Liver (tissue), 9 donors: ENCODE measurements around the gene RALGAPB. TPM values are rescaled to one million over a fixed set of nuclear protein-coding genes. Genes with fewer than 3 reads are reported as not detected.

ENCODE experiments used
- DNase-seq: peaks from one replicate; pipeline ENCODE4 v3.0.0-alpha.2; 2017; ENCODE audit warnings: low spot score
- H3K27ac ChIP-seq, 2 donors: one replicate each; pipeline ENCODE4 v1.7.0; 2013; ENCODE audit warnings: inconsistent platforms in 2 of 2, low read length in 2 of 2, control low read depth in 1 of 2, low read depth in 1 of 2, mild to moderate bottlenecking in 1 of 2
- H3K27me3 ChIP-seq, 4 donors: one replicate each; pipeline versions ENCODE4 v1.6.1 to v1.7.0; 2013; ENCODE audit warnings: low read length in 3 of 4, inconsistent platforms in 1 of 4, mild to moderate bottlenecking in 1 of 4, moderate library complexity in 1 of 4; ENCODE audit not compliant: control insufficient read depth in 4 of 4, insufficient read depth in 4 of 4
- H3K36me3 ChIP-seq, 4 donors: one replicate each; pipeline versions ENCODE4 v1.6.1 to v1.7.0; 2013; ENCODE audit warnings: low read length in 3 of 4, mild to moderate bottlenecking in 3 of 4, low read depth in 1 of 4, moderate library complexity in 1 of 4; ENCODE audit not compliant: control insufficient read depth in 4 of 4, insufficient read depth in 3 of 4
- H3K4me1 ChIP-seq, 4 donors: one replicate each; pipeline versions ENCODE4 v1.6.1 to v1.7.0; 2013; ENCODE audit warnings: low read length in 3 of 4, mild to moderate bottlenecking in 3 of 4, moderate library complexity in 1 of 4; ENCODE audit not compliant: control insufficient read depth in 4 of 4, insufficient read depth in 4 of 4
- H3K4me3 ChIP-seq, 3 donors: one replicate each; pipeline versions ENCODE4 v1.6.1 to v1.7.0; 2013; ENCODE audit warnings: low read length in 3 of 3, control low read depth in 1 of 3, low read depth in 1 of 3, mild to moderate bottlenecking in 1 of 3
- H3K9ac ChIP-seq, 2 donors: one replicate each; pipeline ENCODE4 v1.7.0; 2013; ENCODE audit warnings: low read length in 2 of 2, mild to moderate bottlenecking in 2 of 2, moderate library complexity in 2 of 2, control low read depth in 1 of 2, low read depth in 1 of 2
- H3K9me3 ChIP-seq, 4 donors: one replicate each; pipeline versions ENCODE4 v1.6.1 to v1.7.0; 2013; ENCODE audit warnings: low read length in 3 of 4; ENCODE audit not compliant: control insufficient read depth in 4 of 4
- EGR1 ChIP-seq, 2 donors: IDR thresholded peaks; 2 replicates each; pipeline ENCODE4 v1.6.1; 2016 to 2018; ENCODE audit warnings: antibody characterized with exemption in 2 of 2, low read depth in 2 of 2
- FOXA1 ChIP-seq: IDR thresholded peaks from 2 replicates; pipeline ENCODE4 v1.6.1; 2016; ENCODE audit warnings: antibody characterized with exemption
- FOXA2 ChIP-seq: IDR thresholded peaks from 2 replicates; pipeline ENCODE4 v1.6.1; 2016; ENCODE audit warnings: antibody characterized with exemption
- GABPA ChIP-seq, 2 donors: IDR thresholded peaks in 1 of 2; conservative IDR thresholded peaks in 1 of 2; 2 replicates each; pipeline ENCODE4 v1.6.1; 2016; ENCODE audit warnings: antibody characterized with exemption in 2 of 2, mild to moderate bottlenecking in 1 of 2, moderate library complexity in 1 of 2
- HNF4A ChIP-seq, 2 donors: conservative IDR thresholded peaks; 2 replicates each; pipeline ENCODE4 v1.6.1; 2016; ENCODE audit warnings: antibody characterized with exemption in 2 of 2, mild to moderate bottlenecking in 2 of 2
- HNF4G ChIP-seq: IDR thresholded peaks from 2 replicates; pipeline ENCODE4 v1.6.1; 2016; ENCODE audit warnings: antibody characterized with exemption
- JUND ChIP-seq, 2 donors: IDR thresholded peaks; 2 replicates each; pipeline ENCODE4 v1.6.1; 2016; ENCODE audit warnings: antibody characterized with exemption in 2 of 2
- NR2F2 ChIP-seq: IDR thresholded peaks from 2 replicates; pipeline ENCODE4 v1.6.1; 2016; ENCODE audit warnings: antibody characterized with exemption
- RAD21 ChIP-seq, 2 donors: IDR thresholded peaks; 2 replicates each; pipeline ENCODE4 v1.6.1; 2016; ENCODE audit warnings: antibody characterized with exemption in 2 of 2, mild to moderate bottlenecking in 2 of 2
- RXRA ChIP-seq, 2 donors: IDR thresholded peaks; 2 replicates each; pipeline ENCODE4 v1.6.1; 2017 to 2018; ENCODE audit warnings: antibody characterized with exemption in 2 of 2, mild to moderate bottlenecking in 1 of 2
- SP1 ChIP-seq: IDR thresholded peaks from 2 replicates; pipeline ENCODE4 v1.6.1; 2018; ENCODE audit warnings: antibody characterized with exemption, mild to moderate bottlenecking
- TAF1 ChIP-seq: conservative IDR thresholded peaks from 2 replicates; pipeline ENCODE4 v1.6.1; 2016; ENCODE audit warnings: antibody characterized with exemption, mild to moderate bottlenecking
- YY1 ChIP-seq: IDR thresholded peaks from 2 replicates; pipeline ENCODE4 v1.6.1; 2016; ENCODE audit warnings: antibody characterized with exemption, mild to moderate bottlenecking
- WGBS: extraction: QIAGEN DNeasy Blood & Tissue Kit; methylation state at CpG from one replicate; pipeline ENCODE4 v1.1.7; 2013; 5-methylcytosine and 5-hydroxymethylcytosine counted together
- polyA plus RNA-seq, 2 donors: library from polyadenylated mRNA; stranded (reverse) in 1 of 2; unstranded in 1 of 2; fragments of 200-250 nt in 1 of 2; fragments of >200 nt in 1 of 2; fragmentation: Nextera tagmentation in 1 of 2; extraction: Ambion mirVana in 1 of 2; gene quantifications; one replicate each; pipeline versions ENCODE4 v1.2.1 to v1.2.3, GENCODE V29; 2013 to 2015
- total RNA-seq, 2 donors: library from RNA; depleted of rRNA; stranded (reverse); fragments of >200 nt; gene quantifications; one replicate each; pipeline ENCODE4 v1.2.3, GENCODE V29; 2014
- TF ChIP-seq, protein P1 (sequence below): IDR thresholded peaks from 2 replicates; pipeline ENCODE4 v1.6.1; 2016; ENCODE audit warnings: antibody characterized with exemption, mild to moderate bottlenecking
- TF ChIP-seq, protein P2 (sequence below): IDR thresholded peaks from 2 replicates; pipeline ENCODE4 v1.6.1; 2016; ENCODE audit warnings: antibody characterized with exemption
- TF ChIP-seq, protein P3 (sequence below): IDR thresholded peaks from 2 replicates; pipeline ENCODE4 v1.6.1; 2016; ENCODE audit warnings: antibody characterized with exemption
- TF ChIP-seq, protein P4 (sequence below): IDR thresholded peaks from 2 replicates; pipeline ENCODE4 v1.6.1; 2016; ENCODE audit warnings: antibody characterized with exemption
- TF ChIP-seq, protein P5 (sequence below): fragments of 150-350 bp; IDR thresholded peaks from 2 replicates; pipeline ENCODE4 v1.5.1; 2017; ENCODE audit warnings: improper control_type of control experiment, low read depth, low read length; ENCODE audit not compliant: missing input control
- donor health status: healthy.
- donor health status: healthy.
- donor health status: healthy.
- donor health status: healthy.
- donor health status: healthy.

The RALGAPB gene
- total and polyA plus RNA-seq, 4 donors = 4.3 to 19.7 (median 9.5) TPM

DNA sequence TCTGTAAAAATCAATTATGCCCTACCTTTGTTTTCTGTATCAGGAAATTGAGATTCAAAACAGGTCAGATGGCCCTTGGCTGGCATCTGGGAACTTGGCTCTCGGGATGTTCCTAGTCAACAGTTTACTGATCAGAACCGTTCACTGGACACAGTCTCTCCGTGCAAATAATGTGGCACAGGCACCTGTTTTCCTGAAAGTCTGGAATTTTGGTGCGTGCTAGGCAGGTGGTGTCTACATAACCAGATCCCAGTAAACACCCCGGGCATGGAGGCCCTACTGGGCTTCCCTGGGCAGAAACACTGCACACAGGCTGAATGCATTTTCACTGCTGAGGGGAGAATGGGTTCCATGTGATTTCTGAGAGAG is 45.0 kb upstream of the RALGAPB start (continued):
- TF ChIP-seq, protein P1, sequence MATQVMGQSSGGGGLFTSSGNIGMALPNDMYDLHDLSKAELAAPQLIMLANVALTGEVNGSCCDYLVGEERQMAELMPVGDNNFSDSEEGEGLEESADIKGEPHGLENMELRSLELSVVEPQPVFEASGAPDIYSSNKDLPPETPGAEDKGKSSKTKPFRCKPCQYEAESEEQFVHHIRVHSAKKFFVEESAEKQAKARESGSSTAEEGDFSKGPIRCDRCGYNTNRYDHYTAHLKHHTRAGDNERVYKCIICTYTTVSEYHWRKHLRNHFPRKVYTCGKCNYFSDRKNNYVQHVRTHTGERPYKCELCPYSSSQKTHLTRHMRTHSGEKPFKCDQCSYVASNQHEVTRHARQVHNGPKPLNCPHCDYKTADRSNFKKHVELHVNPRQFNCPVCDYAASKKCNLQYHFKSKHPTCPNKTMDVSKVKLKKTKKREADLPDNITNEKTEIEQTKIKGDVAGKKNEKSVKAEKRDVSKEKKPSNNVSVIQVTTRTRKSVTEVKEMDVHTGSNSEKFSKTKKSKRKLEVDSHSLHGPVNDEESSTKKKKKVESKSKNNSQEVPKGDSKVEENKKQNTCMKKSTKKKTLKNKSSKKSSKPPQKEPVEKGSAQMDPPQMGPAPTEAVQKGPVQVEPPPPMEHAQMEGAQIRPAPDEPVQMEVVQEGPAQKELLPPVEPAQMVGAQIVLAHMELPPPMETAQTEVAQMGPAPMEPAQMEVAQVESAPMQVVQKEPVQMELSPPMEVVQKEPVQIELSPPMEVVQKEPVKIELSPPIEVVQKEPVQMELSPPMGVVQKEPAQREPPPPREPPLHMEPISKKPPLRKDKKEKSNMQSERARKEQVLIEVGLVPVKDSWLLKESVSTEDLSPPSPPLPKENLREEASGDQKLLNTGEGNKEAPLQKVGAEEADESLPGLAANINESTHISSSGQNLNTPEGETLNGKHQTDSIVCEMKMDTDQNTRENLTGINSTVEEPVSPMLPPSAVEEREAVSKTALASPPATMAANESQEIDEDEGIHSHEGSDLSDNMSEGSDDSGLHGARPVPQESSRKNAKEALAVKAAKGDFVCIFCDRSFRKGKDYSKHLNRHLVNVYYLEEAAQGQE = no peak
- no peak for TF ChIP-seq GABPA (IDR thresholded peaks at IDR 0.05 in 1 of 2, conservative IDR thresholded peaks at IDR 0.05 in 1 of 2)
- no peak for TF ChIP-seq SP1
- TF ChIP-seq NR2F2 = no peak

DNA sequence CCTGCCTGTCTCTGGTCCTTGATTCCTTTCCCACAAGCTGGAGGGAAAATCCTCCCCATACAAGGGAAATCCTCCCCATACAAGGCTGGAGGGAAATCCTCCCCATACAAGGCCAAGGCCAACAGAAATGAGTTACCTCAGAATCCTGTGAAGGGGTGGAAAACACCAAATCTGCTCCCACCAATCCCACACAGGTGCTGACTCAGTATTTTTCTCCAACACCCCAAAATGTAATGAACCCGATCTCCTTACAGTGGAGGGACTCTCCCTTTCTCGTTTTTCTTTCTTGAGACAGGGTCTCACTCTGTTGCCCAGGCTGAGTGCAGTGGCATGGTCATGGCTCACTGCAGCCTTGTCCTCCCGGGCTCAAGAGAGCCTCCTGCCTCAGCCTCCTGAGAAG is 43.8 kb upstream of the RALGAPB start:
- TF ChIP-seq TAF1 = no peak
- TF ChIP-seq EGR1 (IDR thresholded peaks at IDR 0.05; ENCODE audit: low read depth in 2 of 2) = no peak
- no peak for TF ChIP-seq JUND (IDR thresholded peaks at IDR 0.05)
- no peak for TF ChIP-seq RAD21 (IDR thresholded peaks at IDR 0.05)
- no peak for TF ChIP-seq HNF4A (conservative IDR thresholded peaks at IDR 0.05)
- no peak for TF ChIP-seq RXRA (IDR thresholded peaks at IDR 0.05)
- no peak for TF ChIP-seq NR2F2
- TF ChIP-seq, protein P1 = no peak
- TF ChIP-seq SP1 = no peak
- no peak for TF ChIP-seq FOXA1
- TF ChIP-seq, protein P2, sequence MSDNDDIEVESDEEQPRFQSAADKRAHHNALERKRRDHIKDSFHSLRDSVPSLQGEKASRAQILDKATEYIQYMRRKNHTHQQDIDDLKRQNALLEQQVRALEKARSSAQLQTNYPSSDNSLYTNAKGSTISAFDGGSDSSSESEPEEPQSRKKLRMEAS = no peak
- TF ChIP-seq YY1 = no peak
- TF ChIP-seq, protein P3, sequence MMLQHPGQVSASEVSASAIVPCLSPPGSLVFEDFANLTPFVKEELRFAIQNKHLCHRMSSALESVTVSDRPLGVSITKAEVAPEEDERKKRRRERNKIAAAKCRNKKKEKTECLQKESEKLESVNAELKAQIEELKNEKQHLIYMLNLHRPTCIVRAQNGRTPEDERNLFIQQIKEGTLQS = no peak
- TF ChIP-seq GABPA (IDR thresholded peaks at IDR 0.05 in 1 of 2, conservative IDR thresholded peaks at IDR 0.05 in 1 of 2) = no peak
- TF ChIP-seq, protein P4, sequence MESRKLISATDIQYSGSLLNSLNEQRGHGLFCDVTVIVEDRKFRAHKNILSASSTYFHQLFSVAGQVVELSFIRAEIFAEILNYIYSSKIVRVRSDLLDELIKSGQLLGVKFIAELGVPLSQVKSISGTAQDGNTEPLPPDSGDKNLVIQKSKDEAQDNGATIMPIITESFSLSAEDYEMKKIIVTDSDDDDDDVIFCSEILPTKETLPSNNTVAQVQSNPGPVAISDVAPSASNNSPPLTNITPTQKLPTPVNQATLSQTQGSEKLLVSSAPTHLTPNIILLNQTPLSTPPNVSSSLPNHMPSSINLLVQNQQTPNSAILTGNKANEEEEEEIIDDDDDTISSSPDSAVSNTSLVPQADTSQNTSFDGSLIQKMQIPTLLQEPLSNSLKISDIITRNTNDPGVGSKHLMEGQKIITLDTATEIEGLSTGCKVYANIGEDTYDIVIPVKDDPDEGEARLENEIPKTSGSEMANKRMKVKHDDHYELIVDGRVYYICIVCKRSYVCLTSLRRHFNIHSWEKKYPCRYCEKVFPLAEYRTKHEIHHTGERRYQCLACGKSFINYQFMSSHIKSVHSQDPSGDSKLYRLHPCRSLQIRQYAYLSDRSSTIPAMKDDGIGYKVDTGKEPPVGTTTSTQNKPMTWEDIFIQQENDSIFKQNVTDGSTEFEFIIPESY = no peak
- TF ChIP-seq, protein P5, sequence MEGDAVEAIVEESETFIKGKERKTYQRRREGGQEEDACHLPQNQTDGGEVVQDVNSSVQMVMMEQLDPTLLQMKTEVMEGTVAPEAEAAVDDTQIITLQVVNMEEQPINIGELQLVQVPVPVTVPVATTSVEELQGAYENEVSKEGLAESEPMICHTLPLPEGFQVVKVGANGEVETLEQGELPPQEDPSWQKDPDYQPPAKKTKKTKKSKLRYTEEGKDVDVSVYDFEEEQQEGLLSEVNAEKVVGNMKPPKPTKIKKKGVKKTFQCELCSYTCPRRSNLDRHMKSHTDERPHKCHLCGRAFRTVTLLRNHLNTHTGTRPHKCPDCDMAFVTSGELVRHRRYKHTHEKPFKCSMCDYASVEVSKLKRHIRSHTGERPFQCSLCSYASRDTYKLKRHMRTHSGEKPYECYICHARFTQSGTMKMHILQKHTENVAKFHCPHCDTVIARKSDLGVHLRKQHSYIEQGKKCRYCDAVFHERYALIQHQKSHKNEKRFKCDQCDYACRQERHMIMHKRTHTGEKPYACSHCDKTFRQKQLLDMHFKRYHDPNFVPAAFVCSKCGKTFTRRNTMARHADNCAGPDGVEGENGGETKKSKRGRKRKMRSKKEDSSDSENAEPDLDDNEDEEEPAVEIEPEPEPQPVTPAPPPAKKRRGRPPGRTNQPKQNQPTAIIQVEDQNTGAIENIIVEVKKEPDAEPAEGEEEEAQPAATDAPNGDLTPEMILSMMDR = no peak
- TF ChIP-seq FOXA2 = no peak
- TF ChIP-seq HNF4G = no peak
- DNase-seq = no peak
- no peak overlapping the region for H3K9ac ChIP-seq
- H3K4me3 ChIP-seq = no peak overlapping the region
- H3K27me3 ChIP-seq = no peaks in the 10 kb centered on the region
- 91% methylated on average over 3 of the region's 3 CpGs for WGBS
- H3K27ac ChIP-seq = peak overlapping the region; percentile 81 to 90
- H3K36me3 ChIP-seq = peaks cover 17 to 79% (median 67%) of the 10 kb centered on the region in 4 donors
- peaks cover 0 to 48% (median 38%) of the 10 kb centered on the region in 4 donors for H3K4me1 ChIP-seq
- H3K9me3 ChIP-seq = no peaks in the 10 kb centered on the region
